GM10266 (cell line): Measurements from ENCODE around the gene TAS2R60.
"Not testable (repeated sequence)": the region's sequence is repeated elsewhere in the genome, so short reads cannot be mapped to it uniquely, and the experiment has no call there.

Source experiments
- DNase-seq: peaks from one replicate; pipeline ENCODE4 v3.0.0; 2012; ENCODE audit errors: extremely low spot score
- CTCF ChIP-seq: IDR thresholded peaks from 2 replicates; pipeline ENCODE4 v1.5.1; 2012; ENCODE audit warnings: mild to moderate bottlenecking, low read depth; ENCODE audit not compliant: control insufficient read depth, insufficient read depth; ENCODE audit errors: missing control alignments

TAS2R60 gene

GRCh38 chr7:143397710-143398530 is 45.3 kb upstream of the TAS2R60 start:
- no peak for DNase-seq
- TF ChIP-seq CTCF = no peak

- DNase-seq = no peak
- TF ChIP-seq CTCF = no peak
Observed at GRCh38 chr7:143398616-143399015, 44.6 kb upstream of the TAS2R60 start.

GRCh38 chr7:143399151-143399550 is 44.1 kb upstream of the TAS2R60 start:
- TF ChIP-seq CTCF = no peak
- no peak for DNase-seq

GRCh38 chr7:143399642-143400041 is 43.6 kb upstream of the TAS2R60 start:
- TF ChIP-seq CTCF = no peak
- no peak for DNase-seq

GRCh38 chr7:143401265-143401664 is 42.0 kb upstream of the TAS2R60 start:
- no peak for TF ChIP-seq CTCF
- no peak for DNase-seq

GRCh38 chr7:143402233-143402632 is 41.0 kb upstream of the TAS2R60 start:
- not testable (repeated sequence) for DNase-seq

- no peak for DNase-seq
- no peak for TF ChIP-seq CTCF
Observed at GRCh38 chr7:143405173-143406001, 37.9 kb upstream of the TAS2R60 start.
